ENCODE measurements around the gene STIP1. TPM values are rescaled to one million over a fixed set of nuclear protein-coding genes. Genes with fewer than 3 reads are reported as not detected.
A peak's percentile ranks its signal among the peaks of the same experiment; 100 is the strongest.

The STIP1 gene
- total RNA-seq, 1 experiment from 2014 or later = 557 TPM

DNA sequence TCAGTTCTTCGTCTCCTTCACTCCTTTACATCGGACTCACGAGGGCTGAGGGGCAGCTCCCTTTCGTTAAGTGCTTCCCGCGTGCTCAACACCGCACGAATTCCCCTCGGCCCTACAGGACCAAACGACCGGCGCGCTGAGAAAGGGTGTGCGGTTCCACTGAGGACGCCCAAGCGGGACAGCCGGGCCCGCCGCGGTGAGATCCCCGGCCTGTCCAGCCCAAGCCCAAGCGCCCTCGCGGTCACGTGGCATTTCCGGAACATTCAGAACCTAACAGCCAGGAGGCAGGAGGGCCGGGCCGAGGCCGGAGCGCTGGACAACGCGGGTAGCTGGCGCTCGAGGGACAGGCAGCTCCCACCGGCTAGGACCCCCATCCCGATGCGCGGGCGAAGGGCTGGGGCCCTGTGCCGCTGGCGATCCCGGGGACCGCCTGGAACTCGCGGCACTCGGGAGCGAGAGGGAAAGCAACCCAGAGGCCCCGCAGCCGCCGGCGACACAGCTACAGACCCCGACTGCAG lies 737 bp upstream of the STIP1 start:
- Histone ChIP-seq H3K36me3 (ENCODE audit: low read depth, low read length) (peaks cover 15% of the 10 kb centered on the region), H3K27me3 (ENCODE audit: low read length) (no peaks in the 10 kb centered on the region), H3K4me1 (ENCODE audit: insufficient read depth, low read length) (peaks cover 27% of the 10 kb centered on the region), H3K4me2 (ENCODE audit: low read length) (peak overlapping the region; percentile 94), H3K9me2 (replicated peaks; ENCODE audit: low read length) (no peaks in the 10 kb centered on the region), H3K9me3 (ENCODE audit: low read length) (no peaks in the 10 kb centered on the region), H2AFZ (ENCODE audit: low read length) (peak overlapping the region; percentile 58), H3F3A (ENCODE audit: low read length, unreplicated experiment) (peaks cover 4% of the 10 kb centered on the region), H3K79me2 (ENCODE audit: low read length) (peaks cover 28% of the 10 kb centered on the region), H3K4me3 (ENCODE audit: low read length) (peak overlapping the region; percentile 81), H3K27ac (ENCODE audit: low read length) (peak overlapping the region; percentile 59), H4K20me1 (ENCODE audit: low read length) (peaks cover 9% of the 10 kb centered on the region), H3K9ac (ENCODE audit: low read length) (peak overlapping the region; percentile 87)
- CTCF ChIA-PET = interaction anchor here (0.5 to 1.6 kb wide), 7 partner anchors 9 to 170 kb away, joined by 3 to 10 read pairs (median 4); partner anchors contain the start of genes MACROD1, PRDX5 and TRMT112
- TF ChIP-seq EZH2phosphoT487 (IDR thresholded peaks at IDR 0.05; ENCODE audit: borderline replicate concordance, low read length) = no peak
- no peak for TF ChIP-seq EZH2 (IDR thresholded peaks at IDR 0.05; ENCODE audit: low read length, unreplicated experiment)
- no peak for TF ChIP-seq CTCF (conservative IDR thresholded peaks at IDR 0.05; ENCODE audit: low read depth, low read length)
- POLR2A ChIA-PET (ENCODE audit: unreplicated experiment) = interaction anchor here (0.7 to 2.0 kb wide), 3 partner anchors 19 to 864 kb away, joined by 3 to 17 read pairs (median 6); no protein-coding TSS in a partner anchor
- DNase-seq (peak; percentile 77), ATAC-seq (peak; percentile 38)
- intact Hi-C loops (cut with micrococcal nuclease) = loop anchor here (2.0 to 10.0 kb wide), 3 partner anchors 18 to 1460 kb away; partner anchors contain the start of genes DNAJC4, HNRNPUL2, MACROD1 and TTC9C
- BruUV-seq (replicated peaks) = TSS peak; percentile 75

DNA sequence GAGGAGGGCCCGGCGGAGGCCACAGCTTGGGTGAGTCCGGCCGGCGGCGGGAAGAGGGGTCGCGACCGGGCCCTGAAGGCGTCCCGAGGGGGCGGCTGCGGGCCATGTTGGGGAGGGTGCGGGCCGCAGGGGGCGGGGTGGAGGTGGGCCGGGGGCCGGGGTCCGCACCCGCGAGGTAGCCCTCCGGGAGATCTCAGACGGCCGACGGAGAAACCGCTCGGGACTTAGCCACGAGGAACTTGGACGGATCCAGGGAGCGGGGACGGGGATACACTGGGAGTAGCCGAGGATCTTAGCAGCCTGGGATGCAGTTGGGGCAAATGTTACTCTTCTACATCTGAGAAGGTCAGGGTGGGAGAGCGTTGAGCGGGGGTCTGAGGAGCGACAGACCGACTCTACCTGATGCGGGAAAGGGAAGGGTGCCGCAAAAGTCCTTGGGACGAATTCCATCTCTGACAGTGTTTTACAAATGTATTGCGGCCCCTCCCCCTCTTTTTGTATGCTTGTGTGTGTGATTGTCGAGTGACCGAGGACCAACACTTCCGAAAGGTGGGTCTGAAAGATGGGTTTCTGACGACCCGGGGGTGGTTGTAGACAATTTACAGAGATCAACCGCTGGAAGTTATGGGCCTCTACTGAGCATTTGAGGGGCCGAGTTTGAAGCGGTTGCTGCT lies 658 bp downstream of the STIP1 start:
- TF ChIP-seq EZH2phosphoT487 (IDR thresholded peaks at IDR 0.05; ENCODE audit: borderline replicate concordance, low read length) (no peak), EZH2 (IDR thresholded peaks at IDR 0.05; ENCODE audit: low read length, unreplicated experiment) (no peak), CTCF (conservative IDR thresholded peaks at IDR 0.05; ENCODE audit: low read depth, low read length) (no peak)
- peaks cover 21% of the 10 kb centered on the region for H4K20me1 ChIP-seq (ENCODE audit: low read length)
- no peaks in the 10 kb centered on the region for H3K27me3 ChIP-seq (ENCODE audit: low read length)
- intact Hi-C loops (cut with micrococcal nuclease) = loop anchor here (1.0 to 10.0 kb wide), 3 partner anchors 46 to 1462 kb away; partner anchors contain the start of genes DNAJC4, ESRRA, HNRNPUL2 and TTC9C
- ATAC-seq = no peak
- ChIA-PET CTCF (interaction anchor here (1.5 kb wide), 2 partner anchors 18 to 20 kb away, joined by 4 to 8 read pairs; partner anchors contain the start of gene MACROD1), POLR2A (ENCODE audit: unreplicated experiment) (interaction anchor here (1.2 to 2.0 kb wide), 2 partner anchors 18 to 59 kb away, joined by 6 to 17 read pairs; no protein-coding TSS in a partner anchor)
- no peak overlapping the region for H3K27ac ChIP-seq (ENCODE audit: low read length)
- H3K9me3 ChIP-seq (ENCODE audit: low read length) = no peaks in the 10 kb centered on the region
- no peak overlapping the region for H3K4me3 ChIP-seq (ENCODE audit: low read length)
- no peak overlapping the region for H3K9ac ChIP-seq (ENCODE audit: low read length)
- no peaks in the 10 kb centered on the region for H3K9me2 ChIP-seq (replicated peaks; ENCODE audit: low read length)
- H3F3A ChIP-seq (ENCODE audit: low read length, unreplicated experiment) = peaks cover 4% of the 10 kb centered on the region
- H3K36me3 ChIP-seq (ENCODE audit: low read depth, low read length) = peaks cover 21% of the 10 kb centered on the region
- no peak for DNase-seq
- peaks cover 28% of the 10 kb centered on the region for H3K79me2 ChIP-seq (ENCODE audit: low read length)
- no peak overlapping the region for H2AFZ ChIP-seq (ENCODE audit: low read length)
- no TSS peak for BruUV-seq (replicated peaks)
- H3K4me2 ChIP-seq (ENCODE audit: low read length) = no peak overlapping the region
- H3K4me1 ChIP-seq (ENCODE audit: insufficient read depth, low read length) = peaks cover 21% of the 10 kb centered on the region
